HG02885 (cell line): ENCODE results near the gene RAD51C.
"Not testable (repeated sequence)": the region's sequence is repeated elsewhere in the genome, so short reads cannot be mapped to it uniquely, and the experiment has no call there.

Experiments used
- ATAC-seq: cut with Tn5 transposase; IDR thresholded peaks from one replicate; pipeline ENCODE4 v1.9.1; 2021; ENCODE audit warnings: mild to moderate bottlenecking; ENCODE audit not compliant: unreplicated experiment, poor library complexity

RAD51C gene

GRCh38 chr17:58680038-58680369, 12.4 kb upstream of the RAD51C start:
- no peak for ATAC-seq

GRCh38 chr17:58684003-58684402, 8.4 kb upstream of the RAD51C start:
- no peak for ATAC-seq

- ATAC-seq, result not testable (repeated sequence)
Observed at GRCh38 chr17:58684462-58684861, 7.9 kb upstream of the RAD51C start.

- ATAC-seq, result no peak
Observed at GRCh38 chr17:58686980-58687379, 5.4 kb upstream of the RAD51C start.

- ATAC-seq, result no peak
Observed at GRCh38 chr17:58688521-58688920, 3.9 kb upstream of the RAD51C start.

- ATAC-seq, result not testable (repeated sequence)
Observed at GRCh38 chr17:58690033-58690432, 2.4 kb upstream of the RAD51C start.

GRCh38 chr17:58691701-58692238, 632 bp upstream of the RAD51C start, which contains the start of gene TEX14:
Gene TEX14, minus strand, starts transcription at chr17:58692045. Its CDS starts 40,044 bp downstream, at chr17:58652001.
- ATAC-seq, result no peak

GRCh38 chr17:58693208-58693607, 806 bp downstream of the RAD51C start:
- no peak for ATAC-seq

GRCh38 chr17:58693751-58694150, 1.3 kb downstream of the RAD51C start:
- no peak for ATAC-seq

- ATAC-seq, result no peak
Observed at GRCh38 chr17:58694302-58694701, 1.9 kb downstream of the RAD51C start.

GRCh38 chr17:58694826-58695225, 2.4 kb downstream of the RAD51C start:
- ATAC-seq, result no peak

GRCh38 chr17:58699771-58700170, 7.4 kb downstream of the RAD51C start:
- ATAC-seq, result no peak

GRCh38 chr17:58702045-58702476, 9.7 kb downstream of the RAD51C start:
- ATAC-seq, result no peak

- no peak for ATAC-seq
Observed at GRCh38 chr17:58702708-58703107, 10.3 kb downstream of the RAD51C start.

GRCh38 chr17:58703137-58703915, 10.9 kb downstream of the RAD51C start:
- no peak for ATAC-seq

- no peak for ATAC-seq
Observed at GRCh38 chr17:58703916-58704286, 11.5 kb downstream of the RAD51C start.

- ATAC-seq, result no peak
Observed at GRCh38 chr17:58706351-58707140, 14.1 kb downstream of the RAD51C start.

GRCh38 chr17:58710948-58711552, 18.6 kb downstream of the RAD51C start:
- ATAC-seq, result no peak

- no peak for ATAC-seq
Observed at GRCh38 chr17:58722274-58722673, 29.9 kb downstream of the RAD51C start.

- ATAC-seq, result no peak
Observed at GRCh38 chr17:58722696-58723095, 30.3 kb downstream of the RAD51C start.

- no peak for ATAC-seq
Observed at GRCh38 chr17:58728798-58729197, 36.4 kb downstream of the RAD51C start.
